Upper lobe of left lung (tissue), 4 donors: Measurements from ENCODE around the gene POLR2J.
"Not testable (repeated sequence)": the region's sequence is repeated elsewhere in the genome, so short reads cannot be mapped to it uniquely, and the experiment has no call there.

Experiments used
- CTCF ChIP-seq, 6 experiments: fragments of 450-650 bp in 4 of 6; fragments of 200-600 bp in 2 of 6; sonication (generic) in 2 of 6; IDR thresholded peaks; one replicate each; pipeline ENCODE4 v1.5.1; 2016 to 2019; ENCODE audit warnings: antibody characterized with exemption in 6 of 6
- POLR2A ChIP-seq, 4 donors: fragments of 450-650 bp; IDR thresholded peaks; one replicate each; pipeline ENCODE4 v1.5.1; 2016 to 2017; ENCODE audit warnings: antibody characterized with exemption in 4 of 4, mild to moderate bottlenecking in 2 of 4
- POLR2AphosphoS5 ChIP-seq, 2 donors: sonication (generic); formaldehyde crosslinking; IDR thresholded peaks; one replicate each; pipeline ENCODE4 v1.5.1; 2017; ENCODE audit warnings: antibody characterized with exemption in 2 of 2

- TF ChIP-seq POLR2A, CTCF, POLR2AphosphoS5 (IDR thresholded peaks at IDR 0.05): not testable (repeated sequence)
These were observed 31.9 kb upstream of the POLR2J start for GRCh38 chr7:102510575-102510974.
